Measurements from ENCODE around the gene HTRA3.

Gene HTRA3

GRCh38 chr4:8308856-8309771, 39.6 kb downstream of the HTRA3 start:
- no peak for DNase-seq (ENCODE audit: low spot score)

- DNase-seq (ENCODE audit: low spot score): no peak
Observed at GRCh38 chr4:8310306-8310705, 40.8 kb downstream of the HTRA3 start.

GRCh38 chr4:8311101-8312068, 41.8 kb downstream of the HTRA3 start:
- DNase-seq (ENCODE audit: low spot score): no peak

- DNase-seq (ENCODE audit: low spot score): no peak
Observed at GRCh38 chr4:8312069-8312445, 42.5 kb downstream of the HTRA3 start.

DNA sequence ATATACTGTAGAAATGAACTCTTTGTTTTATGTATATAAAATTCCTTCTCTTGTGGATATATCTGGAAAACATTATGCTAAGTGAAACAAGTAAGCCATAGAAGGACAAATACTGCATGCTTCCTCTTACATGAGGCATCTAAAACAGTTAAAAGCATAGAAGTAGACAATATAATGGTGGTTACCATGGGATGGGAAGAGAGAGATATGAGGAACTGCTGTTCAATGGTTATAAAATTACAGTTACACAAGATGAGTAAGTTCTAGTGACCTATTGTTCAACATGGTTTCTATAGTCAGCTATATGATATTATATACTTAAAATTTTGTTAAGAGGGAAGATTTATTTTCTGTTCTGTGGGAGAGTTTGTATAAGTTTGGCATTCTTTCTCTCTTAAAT, 43.4 kb downstream of the HTRA3 start:
- no peak for DNase-seq (ENCODE audit: low spot score)

- DNase-seq (ENCODE audit: low spot score): no peak
Observed at GRCh38 chr4:8314691-8315255, 45.2 kb downstream of the HTRA3 start.

DNA sequence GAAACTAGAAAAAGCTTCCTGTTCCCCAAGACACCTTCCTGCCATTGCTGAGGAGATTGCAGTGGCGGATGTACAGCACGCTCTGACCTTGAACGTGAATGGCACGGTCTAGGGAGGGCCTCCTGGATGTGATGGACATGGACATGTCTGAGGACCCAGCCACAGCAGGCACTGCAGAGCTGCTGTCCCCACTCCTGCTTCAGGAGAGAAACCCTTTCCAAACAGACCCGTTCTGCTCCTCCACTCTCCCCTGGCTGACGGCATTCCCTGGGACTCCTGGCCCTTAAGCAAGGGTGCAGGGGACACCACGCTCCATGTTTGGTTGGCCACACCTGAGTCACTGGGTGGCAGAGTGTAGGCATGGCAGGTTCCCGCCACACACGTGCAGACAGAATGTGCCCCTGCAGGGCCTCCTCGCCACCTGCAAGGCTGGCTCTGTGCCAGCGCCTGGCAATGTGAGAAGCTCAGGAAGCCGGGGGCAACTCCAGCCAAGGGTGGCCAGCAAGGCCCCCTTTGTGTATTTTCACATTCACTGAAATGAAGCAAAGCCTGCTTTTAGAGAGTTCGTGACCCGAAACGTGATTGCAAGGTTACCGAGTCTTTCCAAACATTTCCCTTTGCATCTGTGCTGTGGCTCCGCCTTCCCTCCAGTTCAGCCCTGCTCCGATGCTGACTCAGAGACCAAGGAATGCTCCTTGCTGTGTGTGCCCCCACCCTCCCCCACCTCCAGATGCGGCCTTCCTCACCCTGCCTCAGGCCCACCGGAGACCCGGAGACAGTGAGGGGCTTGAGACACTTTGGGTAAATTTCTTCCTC, 46.1 kb downstream of the HTRA3 start:
- DNase-seq (ENCODE audit: low spot score): peak; percentile 72

DNA sequence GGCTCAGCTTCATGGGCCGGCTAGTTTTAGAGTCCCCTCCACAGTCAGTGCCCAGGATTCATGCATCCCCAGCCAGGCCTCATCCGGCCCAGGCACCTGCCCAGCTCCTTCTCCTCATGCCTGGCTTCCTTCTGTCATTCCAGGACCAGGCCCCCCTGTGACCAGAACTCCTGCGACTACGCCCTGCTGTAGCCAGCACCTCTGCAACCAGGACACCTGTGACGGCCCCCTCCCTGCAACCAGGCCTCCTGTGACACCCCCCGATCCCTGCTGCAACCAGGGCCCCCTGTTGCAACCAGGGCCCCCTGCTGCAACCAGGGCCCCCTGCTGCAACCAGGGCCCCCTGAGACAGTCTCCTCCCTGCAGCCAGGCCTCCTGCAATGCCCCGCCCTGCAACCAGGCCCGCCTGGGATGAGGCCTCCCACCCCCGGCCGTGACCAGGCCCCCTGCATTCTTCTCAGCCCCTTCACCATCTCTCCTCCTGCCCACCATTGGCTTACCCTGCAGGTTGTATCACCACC, 46.8 kb downstream of the HTRA3 start:
- peak; percentile 63 for DNase-seq (ENCODE audit: low spot score)

GRCh38 chr4:8316911-8317351, 47.4 kb downstream of the HTRA3 start:
- no peak for DNase-seq (ENCODE audit: low spot score)

- no peak for DNase-seq (ENCODE audit: low spot score)
Observed at GRCh38 chr4:8317474-8317873, 47.9 kb downstream of the HTRA3 start.

- no peak for DNase-seq (ENCODE audit: low spot score)
Observed at GRCh38 chr4:8318509-8318908, 49.0 kb downstream of the HTRA3 start.

DNA sequence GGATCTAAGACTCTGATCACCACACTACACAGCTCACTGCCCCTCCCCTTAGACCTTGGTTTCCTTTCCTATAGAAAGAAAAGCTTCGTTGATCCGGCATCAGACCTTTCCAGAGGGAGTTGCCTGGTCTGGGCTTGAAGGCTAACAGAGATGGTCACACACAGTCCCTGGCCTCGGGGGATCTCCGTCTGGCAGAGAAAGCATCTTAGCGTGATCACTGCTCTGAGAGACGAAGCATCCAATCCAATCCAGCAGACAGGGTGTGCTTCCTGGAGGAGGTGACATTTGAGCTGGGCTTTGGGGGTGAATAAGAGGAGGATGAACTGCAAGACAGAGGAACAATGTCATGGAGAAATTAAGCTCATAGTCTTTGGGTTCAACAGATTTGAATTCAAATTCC, 49.5 kb downstream of the HTRA3 start:
- DNase-seq (ENCODE audit: low spot score): no peak

DNA sequence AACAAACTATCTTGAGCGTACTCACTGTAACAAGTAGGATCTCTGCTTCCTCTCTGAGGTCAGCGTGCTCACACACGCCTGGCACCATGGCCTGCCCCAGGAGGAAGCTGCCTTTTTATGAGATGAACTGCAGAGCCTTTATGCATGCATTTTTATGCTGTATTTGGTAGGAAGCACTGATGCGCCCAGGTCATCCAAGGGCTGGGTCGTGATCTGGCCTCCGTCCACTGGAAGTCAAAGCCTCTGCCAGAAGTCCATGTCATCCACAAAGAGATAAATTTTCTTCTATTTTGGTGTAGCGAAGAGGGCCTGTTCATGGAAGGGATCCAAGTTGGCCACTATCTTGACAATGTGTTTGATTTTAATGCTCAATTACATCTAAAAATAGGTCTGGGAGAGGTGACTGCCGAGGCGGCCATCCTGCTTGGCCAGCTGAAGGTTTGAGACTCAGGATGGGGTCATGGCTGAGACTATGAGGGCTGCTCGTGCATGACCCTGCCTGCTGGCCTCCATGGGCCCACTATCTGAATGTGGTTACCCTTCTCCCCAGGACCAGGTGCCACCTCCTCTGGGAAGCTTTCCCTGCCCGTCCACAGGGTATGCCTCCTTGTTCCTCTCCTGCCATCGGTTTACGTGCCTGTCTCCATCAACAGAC, 50.3 kb downstream of the HTRA3 start:
- no peak for DNase-seq (ENCODE audit: low spot score)

DNA sequence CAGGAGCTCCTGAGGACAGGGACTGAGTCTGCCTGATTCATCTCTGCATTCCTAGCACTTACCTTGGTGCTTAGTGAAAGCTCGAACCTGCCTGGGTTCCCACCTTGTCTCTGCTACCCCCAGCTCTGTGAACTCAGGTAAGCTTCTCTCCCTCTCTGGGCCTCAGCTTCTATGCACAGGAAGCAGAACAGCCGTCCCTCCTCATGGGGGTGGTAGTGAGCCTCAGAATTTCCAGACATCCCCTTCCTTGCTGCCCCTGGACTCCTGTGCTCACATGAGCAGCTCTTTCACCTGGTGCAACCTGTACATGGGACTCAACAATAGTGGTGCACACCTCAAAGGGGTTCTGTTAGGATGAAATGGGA, 50.8 kb downstream of the HTRA3 start:
- peak; percentile 60 for DNase-seq (ENCODE audit: low spot score)

GRCh38 chr4:8321220-8321619, 51.7 kb downstream of the HTRA3 start:
- DNase-seq (ENCODE audit: low spot score): no peak

DNA sequence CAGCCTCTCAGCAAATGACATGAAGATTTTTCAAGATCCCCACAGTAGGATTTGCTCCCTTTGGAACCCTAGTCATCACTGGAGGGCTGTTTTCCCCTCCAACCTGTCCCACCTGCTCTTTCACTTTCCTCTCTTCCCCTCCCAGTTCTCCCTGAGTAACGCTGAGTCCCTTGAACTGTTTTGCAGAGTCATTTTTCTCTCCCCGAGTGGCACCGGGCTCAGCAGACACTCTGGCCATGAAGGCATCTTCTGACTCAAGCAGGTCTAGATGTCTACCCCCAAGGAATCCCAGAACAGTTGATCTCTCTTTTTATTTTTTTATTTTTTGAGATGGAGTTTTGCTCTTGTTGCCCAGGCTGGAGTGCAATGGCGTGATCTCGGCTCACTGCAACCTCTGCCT, 52.2 kb downstream of the HTRA3 start:
- DNase-seq (ENCODE audit: low spot score): no peak

DNA sequence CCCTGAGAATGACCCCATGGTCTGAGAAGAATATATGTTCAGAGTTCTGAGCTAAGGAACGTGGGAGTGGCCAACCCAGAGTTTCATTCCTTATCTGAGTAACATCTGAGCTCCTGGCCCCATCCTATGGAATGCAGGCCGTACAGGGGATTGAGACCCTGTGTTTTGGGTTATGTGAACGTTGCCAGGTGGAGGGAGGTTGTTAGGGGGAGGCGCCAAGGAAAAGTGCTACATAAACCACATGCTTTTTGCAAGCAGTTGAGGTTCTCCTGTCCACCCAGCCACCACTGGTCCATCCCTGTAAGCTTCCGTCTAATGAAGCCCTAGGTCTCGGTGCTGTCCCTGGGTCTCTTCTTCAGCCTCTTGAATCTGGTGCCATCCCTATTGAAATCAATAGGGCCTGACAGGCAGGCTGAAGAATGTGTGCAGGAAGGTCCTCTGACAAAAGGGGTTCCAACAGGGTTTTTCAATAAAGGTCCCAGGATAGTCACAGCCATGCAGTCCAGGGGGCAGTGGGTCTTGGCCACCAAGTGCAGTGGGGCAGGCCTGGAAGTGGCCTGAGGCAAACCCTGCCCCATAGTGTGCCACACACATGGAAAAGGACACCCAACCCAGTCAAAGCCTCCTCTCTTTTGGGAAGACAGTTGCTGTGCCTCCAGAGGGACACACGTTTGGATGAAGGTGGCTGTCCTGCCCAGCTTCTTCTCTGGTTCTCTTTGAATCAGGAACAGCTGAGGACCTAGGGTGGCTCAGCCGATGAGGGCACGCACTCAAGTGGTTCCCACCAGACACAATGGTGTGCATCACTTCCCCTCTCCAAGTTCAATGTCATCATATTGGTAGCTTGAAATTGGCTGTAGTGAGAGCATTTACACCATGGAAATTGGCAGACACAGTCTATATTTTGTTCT, 53.5 kb downstream of the HTRA3 start:
- no peak for DNase-seq (ENCODE audit: low spot score)

GRCh38 chr4:8323947-8324555, 54.5 kb downstream of the HTRA3 start:
- no peak for DNase-seq (ENCODE audit: low spot score)

- DNase-seq (ENCODE audit: low spot score): no peak
Observed at GRCh38 chr4:8324640-8325239, 55.2 kb downstream of the HTRA3 start.

Measured in iPS-NIHi11 (cell line).